Measurements from ENCODE around the gene TSPAN16. TPM values are rescaled to one million over a fixed set of nuclear protein-coding genes. Genes with fewer than 3 reads are reported as not detected.
"Not testable (repeated sequence)": the region's sequence is repeated elsewhere in the genome, so short reads cannot be mapped to it uniquely, and the experiment has no call there.

Gene TSPAN16
- total RNA-seq, 2 experiments from 2014 or later, result not detected

- H3K9me3 Mint-ChIP-seq, result no peaks in the 10 kb centered on the region
- ChIA-PET CTCF (no interaction called here), POLR2A (no interaction called here)
- H3K4me3 Mint-ChIP-seq, result no peak overlapping the region
- H3K36me3 Mint-ChIP-seq (ENCODE audit: low read depth), result no peaks in the 10 kb centered on the region
- no peak overlapping the region for H3K27ac Mint-ChIP-seq
- intact Hi-C loops (cut with micrococcal nuclease), result no loop called here
- no peaks in the 10 kb centered on the region for H3K4me1 Mint-ChIP-seq (ENCODE audit: low read depth)
- H3K27me3 Mint-ChIP-seq, result peaks cover 1% of the 10 kb centered on the region
- ATAC-seq (no peak), DNase-seq (no peak)
- TF ChIP-seq CTCF (IDR thresholded peaks at IDR 0.05), result no peak
Observed at GRCh38 chr19:11300811-11301120, 4.8 kb downstream of the TSPAN16 start.

- Mint-ChIP-seq H3K4me3 (no peak overlapping the region), H3K36me3 (ENCODE audit: low read depth) (no peaks in the 10 kb centered on the region), H3K9me3 (no peaks in the 10 kb centered on the region), H3K4me1 (ENCODE audit: low read depth) (no peaks in the 10 kb centered on the region), H3K27ac (no peak overlapping the region), H3K27me3 (peaks cover 4% of the 10 kb centered on the region)
- TF ChIP-seq CTCF (IDR thresholded peaks at IDR 0.05), result no peak
- CTCF ChIA-PET, result interaction anchor here (1.3 to 1.7 kb wide), 2 partner anchors 11 to 178 kb away, joined by 4 to 5 read pairs; no protein-coding TSS in a partner anchor
- no peak for ATAC-seq
- POLR2A ChIA-PET, result no interaction called here
- intact Hi-C loops (cut with micrococcal nuclease), result no loop called here
- no peak for DNase-seq
Observed at GRCh38 chr19:11304936-11305335, 9.0 kb downstream of the TSPAN16 start.

- TF ChIP-seq CTCF (IDR thresholded peaks at IDR 0.05), result no peak
- Mint-ChIP-seq H3K4me1 (ENCODE audit: low read depth) (no peaks in the 10 kb centered on the region), H3K27me3 (peaks cover 4% of the 10 kb centered on the region), H3K27ac (no peak overlapping the region), H3K4me3 (no peak overlapping the region), H3K36me3 (ENCODE audit: low read depth) (no peaks in the 10 kb centered on the region), H3K9me3 (no peaks in the 10 kb centered on the region)
- ATAC-seq (no peak), DNase-seq (no peak)
- intact Hi-C loops (cut with micrococcal nuclease), result no loop called here
- POLR2A ChIA-PET, result interaction anchor here (0.6 kb wide), 1 partner anchor 20 kb away, joined by 3 read pairs; no protein-coding TSS in a partner anchor
- CTCF ChIA-PET, result interaction anchor here (1.7 kb wide), 1 partner anchor 176 kb away, joined by 4 read pairs; no protein-coding TSS in a partner anchor
Observed at GRCh38 chr19:11306337-11306736, 10.4 kb downstream of the TSPAN16 start.

- H3K27ac Mint-ChIP-seq, result not testable (repeated sequence)
- H3K27me3 Mint-ChIP-seq, result peaks cover 21% of the 10 kb centered on the region
Observed at GRCh38 chr19:11320278-11320995, 24.5 kb downstream of the TSPAN16 start.

GRCh38 chr19:11321191-11322126, 25.5 kb downstream of the TSPAN16 start:
- peaks cover 21% of the 10 kb centered on the region for H3K27me3 Mint-ChIP-seq
- no peaks in the 10 kb centered on the region for H3K36me3 Mint-ChIP-seq (ENCODE audit: low read depth)
- CTCF ChIA-PET, result interaction anchor here (0.9 to 1.7 kb wide), 3 partner anchors 18 to 48 kb away, joined by 3 to 5 read pairs (median 3); partner anchors contain the start of genes CCDC159, RAB3D and TMEM205
- H3K9me3 Mint-ChIP-seq, result no peaks in the 10 kb centered on the region
- ATAC-seq, result no peak
- peaks cover 18% of the 10 kb centered on the region for H3K4me1 Mint-ChIP-seq (ENCODE audit: low read depth)
- POLR2A ChIA-PET, result no interaction called here
- intact Hi-C loops (cut with micrococcal nuclease), result no loop called here
- no peak for DNase-seq
- TF ChIP-seq CTCF (IDR thresholded peaks at IDR 0.05), result no peak
- no peak overlapping the region for H3K4me3 Mint-ChIP-seq
- H3K27ac Mint-ChIP-seq, result no peak overlapping the region

More at GRCh38 chr19:11320278-11320995, 24.5 kb downstream of the TSPAN16 start:
- H3K4me1 Mint-ChIP-seq (ENCODE audit: low read depth), result peaks cover 18% of the 10 kb centered on the region
- H3K4me3 Mint-ChIP-seq; POLR2A ChIA-PET; intact Hi-C loops (cut with micrococcal nuclease); ATAC-seq; H3K9me3 Mint-ChIP-seq; H3K36me3 Mint-ChIP-seq (ENCODE audit: low read depth); DNase-seq: not testable (repeated sequence)
- CTCF ChIA-PET, result interaction anchor here (1.4 to 1.7 kb wide), 2 partner anchors 26 to 162 kb away, joined by 3 to 4 read pairs; partner anchors contain the start of genes CCDC159 and TMEM205

Data from activated CD8-positive, alpha-beta T cell treated with anti-CD3 and anti-CD28 coated beads for 36 hours (primary cell).